Activated CD4-positive, alpha-beta T cell treated with anti-CD3 and anti-CD28 coated beads, Interleukin-10, Interleukin-2, amounts not matched to agents 100 ng/mL and 50 ng/mL, durations not matched to agents 16 hours and 8 hours (primary cell): Measurements from ENCODE around the gene C16orf74.

Experiments
- DNase-seq: peaks from one replicate; pipeline ENCODE4 v3.0.0-alpha.2; 2020

Gene C16orf74

DNA sequence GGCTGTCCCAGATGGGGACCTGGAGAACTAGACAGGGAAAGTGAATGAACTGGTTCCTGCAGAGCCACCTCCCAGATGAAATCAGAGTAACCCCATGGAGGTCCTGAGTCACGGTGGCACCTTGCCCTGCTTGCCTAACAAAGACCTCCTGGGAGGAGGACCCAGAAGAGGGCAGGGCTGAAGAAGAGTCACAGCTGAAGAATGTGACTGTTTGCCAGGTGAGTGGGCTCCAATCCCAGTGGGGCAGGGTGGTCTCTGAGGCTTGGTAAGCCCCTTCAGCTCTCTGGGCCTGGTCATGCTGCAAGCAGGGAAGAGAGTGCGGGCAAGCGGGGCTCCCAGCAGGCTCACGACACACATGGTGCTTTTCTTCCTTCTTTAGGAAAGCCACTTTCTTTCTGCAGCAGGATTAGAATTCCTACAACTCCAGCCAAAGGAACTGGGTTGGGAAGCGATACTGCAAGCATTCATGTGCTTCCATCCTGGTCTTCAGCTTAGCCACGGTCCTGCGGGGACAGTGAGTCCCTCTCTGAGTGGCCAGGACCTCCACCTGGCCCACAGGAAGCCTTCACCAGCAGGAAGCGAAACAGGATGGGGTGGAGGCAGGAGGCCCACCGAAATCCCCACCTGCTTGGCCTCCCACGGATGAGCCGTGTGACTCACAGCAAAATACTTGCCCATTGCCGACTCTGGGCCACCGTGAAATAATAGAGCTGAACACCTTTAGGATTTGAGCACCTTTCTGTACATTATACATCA lies 4.3 kb downstream of the C16orf74 start:
- DNase-seq: no peak

DNA sequence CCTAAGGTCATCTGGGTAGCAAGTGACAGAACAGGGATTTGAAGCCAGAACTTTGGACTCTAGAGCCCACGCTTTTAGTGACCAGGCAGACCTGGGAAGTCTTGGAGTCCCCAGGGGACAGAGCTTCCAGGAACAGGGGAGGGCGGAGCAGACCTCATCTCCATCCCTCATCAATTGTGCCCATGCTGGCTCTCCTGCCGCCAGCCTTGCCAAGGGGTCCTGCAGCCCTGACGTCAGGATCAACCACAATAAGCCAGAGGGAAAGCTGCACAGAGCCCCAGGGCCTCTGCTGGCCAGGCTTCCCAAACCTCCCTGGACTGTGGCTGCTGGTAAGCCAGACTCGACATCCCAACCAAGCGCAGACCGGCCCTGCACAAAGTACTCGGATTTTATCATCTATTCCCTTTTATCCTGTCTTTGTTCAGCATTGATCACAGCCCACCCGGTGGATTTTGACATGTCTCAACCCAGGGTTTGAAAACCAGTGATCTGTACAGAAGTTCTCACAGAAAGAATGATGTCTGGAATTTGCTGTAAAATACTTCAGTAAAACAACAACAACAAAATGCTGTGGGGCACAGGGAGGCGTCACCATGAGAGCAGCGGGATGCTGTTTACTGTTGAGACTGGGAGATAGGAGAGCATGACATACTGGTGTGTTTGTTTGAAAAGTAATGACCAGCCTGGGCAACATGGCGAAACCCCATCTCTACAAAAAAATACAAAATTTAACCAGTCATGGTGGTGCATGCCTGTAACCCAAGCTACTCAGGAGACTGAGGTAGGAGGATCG lies 11.8 kb downstream of the C16orf74 start:
- DNase-seq: no peak

DNA sequence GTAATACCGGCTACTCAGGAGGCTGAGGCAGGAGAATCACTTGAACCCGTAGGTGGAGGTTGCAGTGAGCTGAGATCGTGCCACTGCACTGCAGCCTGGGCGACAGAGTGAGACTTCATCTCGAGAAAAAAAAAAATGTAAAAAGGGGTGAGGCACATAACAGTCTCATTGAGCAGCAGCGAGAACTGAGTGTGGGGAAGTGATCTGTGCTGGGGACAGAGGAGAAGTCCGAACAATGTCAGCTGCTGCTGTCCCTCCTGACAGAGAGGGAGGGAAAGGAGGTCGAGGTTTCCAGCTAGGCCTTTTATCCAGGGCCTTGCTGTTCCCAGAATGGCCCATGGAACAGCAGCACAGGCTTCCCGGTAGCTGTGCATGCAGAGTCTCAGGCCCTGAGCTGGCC lies 14.0 kb downstream of the C16orf74 start:
- no peak for DNase-seq

DNA sequence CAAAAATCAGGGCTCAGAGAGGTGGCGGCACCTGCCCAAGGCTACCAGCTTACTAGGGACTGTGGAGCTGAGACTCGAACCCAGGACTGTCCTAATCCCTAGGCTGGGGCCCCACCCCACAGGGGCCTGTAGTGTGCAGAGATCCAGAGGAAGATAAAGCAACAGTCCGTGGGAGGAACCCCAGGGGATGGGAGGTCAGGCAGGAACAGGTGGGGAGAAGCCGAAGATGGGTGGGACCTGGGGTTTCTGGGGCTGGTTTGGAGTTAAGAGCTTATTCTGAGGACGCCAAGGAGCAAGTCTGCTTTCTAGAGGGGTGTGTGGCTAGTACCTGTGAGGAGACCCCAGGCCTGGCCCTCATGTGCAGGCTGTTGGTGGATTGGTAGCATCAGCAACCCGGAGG lies 14.9 kb downstream of the C16orf74 start:
- no peak for DNase-seq

DNA sequence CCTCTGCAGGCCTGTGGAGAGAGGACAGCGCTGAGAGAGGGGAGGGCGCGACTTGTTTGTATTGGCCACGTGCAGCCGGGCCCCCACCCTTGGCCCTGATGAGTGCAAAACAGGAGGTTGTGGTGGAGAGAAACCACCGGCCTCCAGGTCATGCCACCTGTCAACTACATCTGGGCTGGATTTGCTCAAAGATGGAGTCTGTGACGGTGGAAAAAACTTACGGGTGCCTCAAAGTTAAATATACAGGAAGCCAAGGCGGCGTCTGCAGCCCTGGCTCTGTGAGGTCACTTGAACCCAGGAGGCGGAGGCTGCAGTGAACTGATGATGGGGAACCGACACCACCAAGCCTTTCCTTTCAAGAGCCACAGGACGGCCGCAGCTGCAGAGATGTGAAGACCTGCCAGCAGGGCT lies 15.7 kb downstream of the C16orf74 start:
- DNase-seq: peak; percentile 23

DNA sequence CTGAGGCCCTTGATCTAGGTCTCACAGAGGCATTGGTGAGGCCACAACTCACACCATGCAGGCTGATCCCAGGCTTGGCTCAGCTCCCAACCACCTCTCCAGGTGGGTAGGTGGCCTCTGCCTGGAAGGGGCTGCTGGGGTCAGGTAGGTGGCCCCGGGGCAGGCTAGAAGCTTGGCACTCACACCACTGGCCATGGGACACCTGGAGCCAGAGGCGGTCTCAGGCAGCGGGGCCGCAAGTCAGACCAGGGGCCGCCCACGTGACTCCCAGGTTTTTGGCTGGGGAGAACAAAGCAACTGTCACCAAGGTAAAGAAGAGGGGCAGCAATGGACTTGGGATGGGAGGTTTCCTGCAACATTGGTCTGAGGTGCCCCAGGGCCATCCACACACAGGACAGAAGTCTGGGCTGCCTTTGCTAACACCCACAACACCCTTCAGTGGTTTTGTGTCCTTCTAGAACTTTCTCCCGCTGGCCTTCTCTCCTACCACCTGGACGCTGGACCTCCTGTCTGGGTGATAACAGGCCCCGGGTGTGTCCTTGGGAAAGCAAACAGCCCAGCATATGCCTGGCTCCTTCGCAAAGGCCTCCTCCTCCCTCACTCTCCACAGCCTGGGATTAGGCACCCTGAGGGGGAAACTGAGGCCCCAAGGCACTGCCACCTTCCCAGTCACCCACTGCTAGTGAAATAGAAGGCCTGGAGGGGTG lies 16.4 kb downstream of the C16orf74 start:
- DNase-seq: no peak

DNA sequence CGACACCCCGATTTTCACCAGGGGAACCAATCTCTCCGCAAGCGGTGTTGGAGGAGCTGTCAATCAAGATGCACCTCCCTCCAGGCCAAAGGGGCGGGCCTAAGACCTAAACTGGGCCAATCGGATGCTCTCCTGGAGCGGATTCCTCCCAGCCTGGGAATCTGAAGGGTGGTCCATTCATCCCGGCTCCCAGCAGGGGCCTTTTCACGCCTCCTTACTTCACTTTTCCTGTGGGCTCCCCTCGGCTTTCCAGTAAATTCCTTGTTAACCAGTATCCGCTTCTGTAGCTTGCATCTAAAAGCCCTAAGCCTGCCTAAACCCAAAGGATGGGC lies 17.1 kb downstream of the C16orf74 start:
- no peak for DNase-seq

DNA sequence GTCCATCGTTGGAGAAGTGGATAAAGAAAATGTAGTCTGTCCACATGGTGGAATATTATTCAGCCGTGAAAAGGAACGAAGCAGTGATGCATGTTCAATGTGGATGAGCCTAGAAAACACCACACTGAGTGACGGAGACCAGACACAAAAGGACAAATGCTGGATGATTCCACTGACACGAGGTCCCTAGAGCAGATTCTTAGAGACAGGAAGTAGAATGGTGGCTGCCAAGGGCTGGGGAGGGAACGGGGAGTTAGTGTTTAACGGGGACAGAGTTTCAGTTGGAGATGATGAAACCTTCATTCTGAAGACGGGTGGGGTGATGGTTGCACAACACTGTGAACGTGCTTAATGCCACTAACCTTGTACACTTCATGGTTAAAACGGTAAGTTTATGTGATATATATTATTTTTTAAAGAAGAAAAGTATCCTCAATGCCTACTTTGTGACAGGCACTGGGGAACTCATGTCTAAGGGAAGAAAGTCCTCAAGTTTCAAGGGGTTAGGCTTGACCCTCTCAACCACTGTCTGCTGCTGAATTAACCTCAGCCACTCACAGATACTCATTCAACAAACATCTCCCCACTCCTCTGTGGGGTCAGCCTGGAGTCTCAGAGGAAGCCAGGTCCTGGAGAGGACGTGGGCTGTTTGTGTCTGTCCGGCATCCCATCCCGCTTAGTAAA lies 17.6 kb downstream of the C16orf74 start:
- no peak for DNase-seq

DNA sequence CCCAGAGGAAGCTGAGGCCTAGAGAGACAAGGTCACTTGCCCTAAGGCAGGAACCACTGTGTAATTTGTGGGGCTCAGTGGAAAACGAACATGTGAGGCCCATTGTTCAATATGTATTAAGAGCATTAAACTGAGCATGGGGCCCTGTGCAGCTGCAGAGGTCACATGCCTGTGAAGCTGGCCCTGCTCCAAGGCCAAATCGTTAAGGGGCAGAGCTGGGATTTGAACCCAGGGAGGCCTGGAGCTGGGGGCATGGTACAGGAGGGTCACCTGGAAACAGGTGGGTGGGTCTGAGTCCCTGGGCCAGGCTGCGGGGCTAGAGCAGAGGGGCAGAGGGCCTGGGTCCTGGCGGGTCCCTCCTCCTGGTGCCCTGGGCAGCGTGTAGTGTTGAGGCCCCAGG lies 19.7 kb downstream of the C16orf74 start:
- no peak for DNase-seq

DNA sequence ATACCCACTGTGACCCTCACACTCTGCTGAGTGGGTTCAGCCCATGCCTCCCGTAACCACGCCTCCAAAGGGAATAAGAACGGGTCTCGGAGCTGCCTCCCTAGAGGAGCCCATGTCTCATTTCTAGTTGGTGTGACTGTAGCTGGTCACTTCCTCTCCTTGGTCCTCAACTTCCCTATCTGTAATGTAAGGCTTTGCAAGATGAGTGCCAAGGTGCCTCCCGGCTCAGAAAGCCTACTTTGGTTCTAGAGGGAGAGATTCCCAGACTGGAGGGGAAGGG lies 20.8 kb downstream of the C16orf74 start:
- DNase-seq: no peak

DNA sequence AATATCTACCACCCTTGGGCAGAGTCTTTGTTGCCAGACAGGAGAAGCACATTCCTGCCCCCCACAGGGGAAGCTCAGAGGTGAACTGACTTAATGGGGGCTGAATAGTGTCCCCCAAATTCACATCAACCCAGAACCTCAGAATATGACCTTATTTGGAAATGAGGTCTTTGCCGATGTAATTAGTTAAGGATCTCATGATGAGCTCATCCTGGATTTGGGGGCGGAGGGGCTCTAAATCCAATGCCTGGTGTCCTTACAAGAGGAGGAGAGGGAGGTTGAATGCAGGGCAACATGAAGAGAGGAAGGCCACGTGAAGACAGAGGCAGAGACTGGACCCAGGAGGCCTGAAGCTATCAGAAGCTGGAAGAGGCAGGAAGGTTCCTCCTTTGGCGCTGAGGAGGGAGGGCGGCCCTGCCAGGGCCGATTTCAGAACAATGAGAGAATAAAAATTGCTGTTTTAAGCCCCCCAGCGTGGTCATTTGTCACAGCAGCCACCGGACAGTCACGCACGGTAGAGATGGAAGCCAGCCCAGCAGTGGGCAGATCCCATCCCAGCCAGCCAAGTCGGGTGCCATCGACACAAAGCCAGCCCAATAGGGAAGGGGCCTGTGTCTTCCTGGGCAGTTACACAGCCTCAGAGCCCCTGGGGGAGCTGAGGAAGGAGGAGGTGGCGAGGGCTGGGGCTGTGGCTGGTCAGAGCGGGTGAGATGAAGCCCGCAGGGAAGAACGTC lies 21.3 kb downstream of the C16orf74 start:
- no peak for DNase-seq

DNA sequence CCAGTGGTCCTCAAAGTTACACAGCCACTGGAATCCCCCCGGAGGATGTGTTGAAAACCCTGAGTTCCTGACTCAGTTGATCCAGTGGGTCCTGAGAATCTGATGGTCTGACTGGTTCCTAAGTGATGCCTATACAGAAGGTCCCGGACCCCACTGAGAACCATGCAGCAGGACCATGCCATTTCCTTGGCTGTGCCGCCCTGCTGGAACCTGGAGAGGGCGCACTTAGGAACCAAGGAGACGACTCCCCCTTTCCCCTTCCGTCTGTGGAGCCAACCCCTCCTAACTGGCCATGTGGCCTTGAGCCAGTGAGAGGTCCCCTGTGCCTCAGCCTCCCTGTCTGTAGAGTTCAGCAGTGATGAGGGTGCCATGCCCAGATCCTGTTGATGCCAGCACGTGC lies 22.0 kb downstream of the C16orf74 start:
- no peak for DNase-seq

DNA sequence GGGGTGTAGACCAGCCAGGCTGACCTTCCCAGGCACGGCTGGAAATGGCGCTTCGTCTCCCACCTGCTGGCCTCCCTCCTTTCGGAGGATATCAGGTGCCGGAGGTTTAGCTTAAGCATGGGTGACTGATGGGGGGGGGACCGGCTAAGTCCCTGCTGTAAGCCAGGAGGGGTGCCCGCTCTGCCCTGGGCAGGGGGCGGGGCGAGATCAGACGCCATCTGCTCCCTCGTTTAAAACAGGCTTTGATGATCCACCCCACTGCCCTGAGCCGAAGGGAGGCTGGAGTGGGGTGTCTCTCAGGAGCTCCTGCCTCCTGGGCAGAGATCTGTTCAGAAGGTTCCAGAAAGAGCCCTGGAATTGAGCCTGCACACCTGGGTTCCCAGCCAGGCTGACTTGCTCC lies 26.0 kb downstream of the C16orf74 start:
- DNase-seq: no peak

DNA sequence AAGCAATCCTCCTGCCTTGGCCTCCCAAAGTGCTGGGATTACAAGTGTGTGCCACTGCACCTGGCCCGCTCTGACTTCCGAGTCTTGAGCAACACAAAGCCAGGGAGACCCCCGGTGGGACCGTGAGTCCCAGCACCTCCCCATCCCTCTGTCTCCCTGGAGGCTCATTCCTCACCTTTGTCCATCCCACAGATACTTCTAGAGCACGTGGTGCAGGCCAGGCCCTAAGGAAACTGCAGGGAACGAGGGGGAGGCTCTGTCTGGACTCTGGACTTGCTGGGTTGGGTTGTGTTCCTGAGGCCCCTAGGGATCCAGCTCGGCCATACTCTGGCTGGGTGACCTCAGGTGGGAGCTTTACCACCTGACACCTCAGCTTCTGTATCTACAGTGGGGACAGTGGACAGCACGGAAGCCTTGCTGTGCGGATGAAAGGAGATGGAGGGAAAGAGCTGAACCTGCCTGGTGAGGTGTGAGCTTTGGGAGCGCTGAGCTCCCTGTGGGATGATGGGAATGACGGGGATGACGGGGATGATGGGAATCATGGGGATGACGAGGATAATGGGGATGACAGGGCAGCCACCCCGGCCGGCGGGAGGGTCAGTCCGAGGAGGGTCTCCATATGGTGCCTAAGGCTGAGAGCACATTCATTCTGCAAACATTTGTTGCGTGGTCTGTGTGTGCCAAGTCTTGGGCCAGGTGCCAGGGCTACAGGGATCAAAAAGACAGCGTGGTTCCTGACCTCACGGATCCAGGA lies 26.6 kb downstream of the C16orf74 start:
- no peak for DNase-seq

DNA sequence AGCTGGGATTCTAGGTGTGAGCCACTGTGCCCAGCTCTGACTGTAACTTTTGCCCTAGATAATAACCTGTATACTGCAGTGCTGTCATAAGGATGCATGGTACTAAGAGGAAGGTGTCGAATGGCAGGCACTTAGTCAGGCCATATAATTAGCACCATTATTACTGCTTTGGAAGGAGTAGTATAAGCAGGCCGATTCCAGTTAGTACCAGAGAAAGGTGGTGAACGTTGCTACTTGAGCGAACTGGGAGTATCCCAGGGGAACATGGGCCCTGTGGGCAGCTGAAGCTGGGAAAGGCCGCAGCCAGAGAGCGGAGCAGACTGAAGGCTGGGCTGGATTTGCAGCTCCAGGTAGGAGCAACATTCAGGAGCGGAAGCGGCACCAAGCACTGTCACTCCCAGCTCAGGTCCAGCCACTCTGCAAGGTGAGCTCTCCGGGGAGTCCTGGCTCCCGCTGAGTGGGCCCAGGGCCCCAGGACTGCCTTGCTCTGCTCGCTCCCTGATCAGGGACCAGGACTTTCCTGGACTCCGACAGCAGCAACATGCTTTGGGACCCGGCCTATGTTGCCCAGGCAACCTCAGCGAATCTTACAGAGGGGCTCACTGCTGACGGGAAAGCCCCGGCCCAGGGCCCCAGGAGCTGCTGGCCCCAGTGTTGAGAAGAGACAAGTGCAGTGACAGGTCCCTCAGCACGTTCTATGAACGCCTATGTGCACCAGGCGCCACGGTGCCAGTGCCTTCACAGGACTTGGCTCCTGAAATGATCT lies 28.6 kb downstream of the C16orf74 start:
- no peak for DNase-seq

DNA sequence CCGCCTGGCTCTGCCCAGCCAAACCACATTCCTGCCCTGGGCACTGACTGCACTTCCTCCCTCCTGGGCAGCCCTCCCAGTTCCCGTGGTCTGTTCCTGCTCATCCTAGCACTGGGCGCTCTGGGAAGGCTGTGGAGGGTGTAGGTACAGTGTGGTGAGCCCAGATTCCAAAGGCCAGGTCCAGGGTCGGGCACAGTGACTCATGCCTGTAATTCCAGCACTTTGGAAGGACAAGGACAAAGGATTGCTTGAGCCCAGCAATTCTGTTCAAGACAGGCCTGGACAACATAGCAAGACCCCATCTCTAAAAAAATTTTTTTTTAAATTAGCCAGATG lies 30.6 kb downstream of the C16orf74 start:
- DNase-seq: no peak

DNA sequence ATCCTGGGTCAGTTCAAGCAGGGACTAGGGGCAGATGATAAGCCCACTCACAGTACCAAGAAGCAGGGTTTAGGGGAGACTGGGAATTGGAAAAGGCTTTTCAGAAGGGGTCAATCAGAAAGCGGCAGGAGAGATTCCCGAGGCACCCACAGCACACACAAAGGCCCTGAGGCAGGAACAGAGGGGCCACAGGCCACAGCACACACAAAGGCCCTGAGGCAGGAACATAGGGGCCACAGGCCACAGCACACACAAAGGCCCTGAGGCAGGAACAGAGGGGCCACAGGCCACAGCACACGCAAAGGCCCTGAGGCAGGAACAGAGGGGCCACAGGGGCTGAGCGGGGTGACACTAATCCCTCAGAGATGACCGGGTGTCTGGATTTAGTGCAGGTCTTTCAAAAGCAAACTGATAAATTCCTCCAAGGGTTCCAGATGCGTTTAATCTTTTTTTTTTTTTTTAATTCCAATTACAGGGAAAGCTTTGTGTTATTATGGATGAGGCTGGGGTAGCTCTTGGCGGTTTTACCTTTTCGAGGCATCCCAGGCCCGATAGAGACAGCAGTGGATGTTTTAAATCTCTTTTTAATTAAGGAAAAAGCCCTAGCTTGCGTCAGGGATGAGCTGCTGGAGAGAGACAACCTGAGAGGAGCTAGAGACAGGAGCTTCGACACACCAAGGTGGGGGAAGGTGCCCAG lies 31.1 kb downstream of the C16orf74 start:
- DNase-seq: no peak

DNA sequence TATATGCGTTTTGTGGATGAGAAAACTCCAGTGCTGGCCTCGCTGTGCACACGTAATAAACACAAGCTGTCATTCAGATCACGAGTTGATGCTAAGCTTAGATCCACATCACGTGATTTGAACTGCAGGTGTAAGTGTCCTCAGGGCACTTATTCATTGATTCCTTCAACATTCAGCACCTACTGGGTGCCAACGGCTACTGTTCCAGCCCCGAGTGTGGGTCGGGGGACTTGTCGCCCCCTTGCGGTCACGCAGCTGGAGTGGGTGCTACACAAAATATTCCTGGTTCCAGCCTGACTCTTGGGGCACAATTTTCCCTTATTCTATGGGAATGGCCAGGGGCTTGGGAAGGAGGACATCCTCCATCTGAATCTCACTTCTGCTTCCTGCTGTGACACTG lies 32.2 kb downstream of the C16orf74 start:
- DNase-seq: peak; percentile 18

DNA sequence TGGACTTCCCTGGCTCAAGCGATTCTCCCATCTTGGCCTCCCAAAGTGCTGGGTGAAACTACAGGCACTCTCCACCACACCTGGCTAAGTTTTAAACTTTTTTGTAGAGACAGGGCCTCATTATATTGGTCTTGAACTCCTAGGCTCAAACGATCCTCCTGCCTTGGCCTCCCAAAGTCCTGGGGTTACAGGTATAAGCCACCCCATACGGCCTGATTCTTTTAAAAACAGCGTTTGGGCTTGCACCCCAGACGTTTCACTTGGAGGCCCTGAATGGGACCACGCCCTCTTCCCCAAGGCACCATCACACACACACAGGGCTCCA lies 32.8 kb downstream of the C16orf74 start:
- DNase-seq: no peak

DNA sequence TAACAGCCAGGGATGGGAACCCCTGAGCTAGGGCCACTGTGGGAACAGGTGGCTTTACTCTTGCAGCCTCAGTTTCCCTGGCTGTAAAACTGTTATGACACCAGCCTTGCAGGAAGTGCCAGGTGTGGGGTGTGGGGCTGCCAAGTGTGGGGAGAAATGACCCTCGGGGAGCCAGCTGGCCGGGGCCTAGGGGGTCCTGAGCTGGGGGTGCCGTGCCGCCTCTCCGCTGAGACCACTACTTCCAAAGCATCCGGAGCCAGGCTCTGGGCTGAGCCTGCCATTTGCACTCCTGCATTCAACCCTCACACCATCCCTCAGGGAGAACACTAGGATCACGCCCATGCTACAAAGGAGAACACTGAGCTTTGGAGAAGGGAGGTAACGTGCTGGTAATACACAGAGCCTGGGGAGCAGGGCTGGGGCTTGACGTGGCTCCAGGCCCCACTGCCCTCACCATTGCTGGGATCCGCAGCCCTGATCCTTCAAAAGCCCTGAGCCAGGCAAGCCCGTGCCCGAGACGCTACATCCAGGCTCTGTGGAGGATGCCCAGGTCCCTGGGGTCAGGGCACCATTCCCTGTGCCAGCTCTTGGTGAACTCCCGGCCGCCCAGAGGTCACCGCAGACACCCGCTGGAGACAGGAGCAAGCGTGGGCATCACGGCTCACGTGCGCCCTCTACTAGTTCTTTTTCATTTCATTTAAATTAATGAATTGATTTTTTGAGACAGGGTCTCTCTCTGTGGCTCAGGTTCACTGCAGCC lies 33.3 kb downstream of the C16orf74 start:
- peak; percentile 70 for DNase-seq
